T-helper 2 cell treated with Interferon-gamma antibody and Interleukin-4, amounts not matched to agents 5 μg/mL and 100 μg/mL, for 36 hours (primary cell): ENCODE measurements around the gene PNCK.
A peak's percentile ranks its signal among the peaks of the same experiment; 100 is the strongest.
"Not testable (repeated sequence)": the region's sequence is repeated elsewhere in the genome, so short reads cannot be mapped to it uniquely, and the experiment has no call there.

ENCODE experiments used
- DNase-seq: peaks from one replicate; pipeline ENCODE4 v3.0.0; 2021; ENCODE audit warnings: low spot score
- H3K27ac Mint-ChIP-seq: one replicate; pipeline ENCODE4 v1.8.0; 2021; ENCODE audit warnings: mild to moderate bottlenecking, mixed read lengths
- H3K27me3 Mint-ChIP-seq: one replicate; pipeline ENCODE4 v1.8.0; 2021; ENCODE audit warnings: low read depth, mixed read lengths
- H3K36me3 Mint-ChIP-seq: one replicate; pipeline ENCODE4 v1.8.0; 2021; ENCODE audit warnings: low read depth, mixed read lengths
- H3K4me1 Mint-ChIP-seq: one replicate; pipeline ENCODE4 v1.8.0; 2021; ENCODE audit warnings: low read depth, mixed read lengths
- H3K4me3 Mint-ChIP-seq: one replicate; pipeline ENCODE4 v1.8.0; 2022; ENCODE audit warnings: mild to moderate bottlenecking, moderate library complexity, mixed read lengths
- H3K9me3 Mint-ChIP-seq: one replicate; pipeline ENCODE4 v1.8.0; 2021; ENCODE audit warnings: mixed read lengths

PNCK gene

DNA sequence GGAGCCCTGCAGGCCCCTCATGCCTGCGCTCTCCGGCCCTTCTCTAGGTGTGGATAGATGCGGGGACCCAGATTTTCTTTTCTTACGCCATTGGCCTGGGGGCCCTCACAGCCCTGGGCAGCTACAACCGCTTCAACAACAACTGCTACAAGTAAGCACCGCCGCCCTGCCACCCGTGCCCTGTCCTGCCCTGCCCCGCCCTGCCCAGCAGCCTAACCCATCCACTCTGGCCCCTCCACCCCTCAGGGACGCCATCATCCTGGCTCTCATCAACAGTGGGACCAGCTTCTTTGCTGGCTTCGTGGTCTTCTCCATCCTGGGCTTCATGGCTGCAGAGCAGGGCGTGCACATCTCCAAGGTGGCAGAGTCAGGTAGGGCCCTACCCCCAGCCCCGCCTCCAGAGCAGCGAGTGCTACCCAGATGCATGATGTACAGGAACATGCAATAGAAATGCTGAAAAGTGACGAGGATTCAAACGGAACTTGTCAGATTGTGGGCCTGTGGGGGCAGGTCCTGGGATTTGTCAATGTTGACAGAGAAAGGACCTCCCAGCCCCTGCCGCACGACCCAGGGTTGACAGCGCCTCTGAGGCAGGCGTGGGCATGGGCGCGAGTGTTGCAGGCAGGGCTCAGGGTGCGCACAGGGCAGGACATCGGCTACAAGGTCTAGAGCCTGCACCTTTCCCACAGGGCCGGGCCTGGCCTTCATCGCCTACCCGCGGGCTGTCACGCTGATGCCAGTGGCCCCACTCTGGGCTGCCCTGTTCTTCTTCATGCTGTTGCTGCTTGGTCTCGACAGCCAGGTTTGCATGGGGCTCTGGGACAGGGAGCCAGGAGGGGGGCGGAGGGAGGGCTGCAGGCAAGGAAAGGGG, 19.8 kb upstream of the PNCK start:
- H3K36me3 Mint-ChIP-seq = peaks cover 3% of the 10 kb centered on the region
- no peaks in the 10 kb centered on the region for H3K4me1 Mint-ChIP-seq
- no peak for DNase-seq
- H3K4me3 Mint-ChIP-seq = no peak overlapping the region
- H3K27me3 Mint-ChIP-seq = peaks cover 3% of the 10 kb centered on the region
- no peaks in the 10 kb centered on the region for H3K9me3 Mint-ChIP-seq
- no peak overlapping the region for H3K27ac Mint-ChIP-seq

DNA sequence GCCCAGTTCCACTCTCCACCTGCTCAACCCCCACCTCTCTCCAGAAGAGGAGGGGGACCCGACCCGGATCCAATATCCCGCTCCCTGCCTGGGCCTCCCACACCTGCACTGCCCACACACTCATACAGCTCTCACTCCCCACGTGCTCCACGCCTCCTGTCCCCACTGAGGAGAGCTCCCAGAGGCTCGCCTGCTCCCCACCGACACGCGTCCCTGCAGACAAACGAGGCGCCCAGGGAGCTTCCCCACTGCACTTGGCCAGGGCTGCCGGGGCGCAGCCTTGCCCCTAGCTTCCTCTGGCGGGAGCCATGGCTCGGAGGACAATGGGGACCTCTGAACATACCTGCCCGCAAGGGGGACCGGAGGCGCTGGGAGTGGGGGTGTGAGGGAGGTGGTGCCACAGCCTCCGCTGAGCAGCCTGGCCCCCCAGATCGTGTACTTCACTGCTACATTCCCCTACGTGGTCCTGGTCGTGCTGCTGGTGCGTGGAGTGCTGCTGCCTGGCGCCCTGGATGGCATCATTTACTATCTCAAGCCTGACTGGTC, 19.1 kb upstream of the PNCK start:
- H3K4me1 Mint-ChIP-seq = no peaks in the 10 kb centered on the region
- peaks cover 3% of the 10 kb centered on the region for H3K36me3 Mint-ChIP-seq
- no peak overlapping the region for H3K27ac Mint-ChIP-seq
- no peak for DNase-seq
- no peaks in the 10 kb centered on the region for H3K9me3 Mint-ChIP-seq
- peaks cover 3% of the 10 kb centered on the region for H3K27me3 Mint-ChIP-seq
- H3K4me3 Mint-ChIP-seq = no peak overlapping the region

DNA sequence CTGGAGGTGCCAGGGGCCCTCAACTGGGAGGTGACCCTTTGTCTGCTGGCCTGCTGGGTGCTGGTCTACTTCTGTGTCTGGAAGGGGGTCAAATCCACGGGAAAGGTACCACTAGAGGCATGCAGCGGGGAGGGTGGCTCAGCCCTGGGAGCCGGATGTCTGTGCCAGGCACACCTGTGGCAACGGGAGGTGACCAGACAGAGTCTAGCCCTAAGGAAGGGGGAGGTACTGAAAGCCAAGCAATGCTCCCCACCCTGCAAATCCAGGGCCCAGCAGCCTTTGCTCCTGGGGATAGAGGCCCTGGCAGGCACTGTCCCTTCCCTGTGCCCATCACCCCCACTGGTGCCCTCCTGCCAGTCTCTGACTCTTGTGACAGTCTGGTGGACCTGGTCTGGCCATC, 18.4 kb upstream of the PNCK start:
- no peaks in the 10 kb centered on the region for H3K9me3 Mint-ChIP-seq
- H3K36me3 Mint-ChIP-seq = no peaks in the 10 kb centered on the region
- no peak for DNase-seq
- H3K4me1 Mint-ChIP-seq = no peaks in the 10 kb centered on the region
- peaks cover 3% of the 10 kb centered on the region for H3K27me3 Mint-ChIP-seq
- H3K27ac Mint-ChIP-seq = no peak overlapping the region
- no peak overlapping the region for H3K4me3 Mint-ChIP-seq

DNA sequence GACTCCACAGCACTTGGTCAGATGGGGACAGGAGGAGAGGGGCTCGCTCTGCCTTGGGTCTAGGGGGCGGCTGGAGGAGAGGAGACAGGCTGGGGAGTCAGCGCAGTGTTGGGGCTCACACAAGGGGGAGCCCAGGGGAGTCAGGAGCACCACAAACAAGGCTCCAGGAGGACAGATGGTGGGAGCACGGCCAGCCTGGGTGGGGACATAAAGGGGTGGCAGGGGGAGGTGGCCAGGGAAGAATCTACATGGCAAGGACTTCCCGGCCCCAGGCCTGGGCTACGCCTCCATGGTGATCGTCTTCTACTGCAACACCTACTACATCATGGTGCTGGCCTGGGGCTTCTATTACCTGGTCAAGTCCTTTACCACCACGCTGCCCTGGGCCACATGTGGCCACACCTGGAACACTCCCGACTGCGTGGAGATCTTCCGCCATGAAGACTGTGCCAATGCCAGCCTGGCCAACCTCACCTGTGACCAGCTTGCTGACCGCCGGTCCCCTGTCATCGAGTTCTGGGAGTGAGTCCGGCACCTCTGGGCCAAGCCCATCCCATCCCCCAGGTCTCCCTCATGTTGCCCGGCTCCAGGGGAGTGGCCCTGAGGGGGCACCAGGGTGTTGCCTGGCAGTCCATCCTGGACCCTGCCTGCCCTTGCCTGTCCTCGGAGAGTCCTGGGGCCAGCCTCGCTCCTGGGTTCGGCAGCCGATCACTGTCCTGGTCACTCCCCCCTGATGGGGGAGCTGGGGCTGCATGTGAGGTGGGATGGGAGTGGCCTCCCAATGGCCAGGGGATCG, 17.6 kb upstream of the PNCK start:
- H3K27ac Mint-ChIP-seq, H3K4me3 Mint-ChIP-seq, H3K9me3 Mint-ChIP-seq, H3K4me1 Mint-ChIP-seq, H3K36me3 Mint-ChIP-seq, H3K27me3 Mint-ChIP-seq, DNase-seq: not testable (repeated sequence)

DNA sequence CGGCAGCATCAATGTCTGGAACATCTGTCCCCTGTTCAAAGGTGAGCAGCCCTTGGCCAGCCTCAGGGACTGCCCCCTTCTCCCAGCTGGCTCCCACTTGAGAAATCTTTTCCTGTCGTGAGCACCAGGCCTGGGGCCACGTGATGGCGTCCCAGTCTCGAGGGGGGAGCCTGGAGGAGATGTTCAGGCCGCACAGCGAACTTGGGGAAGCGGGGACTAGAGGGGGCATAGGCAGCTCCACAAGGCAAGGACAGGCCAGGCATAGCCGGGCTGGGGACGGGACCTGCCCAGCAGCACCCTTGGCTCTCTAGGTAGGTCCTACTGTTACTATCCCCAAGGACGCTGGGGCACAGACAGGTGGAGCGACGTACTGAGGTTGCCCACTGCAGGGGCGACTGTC, 16.9 kb upstream of the PNCK start:
- Mint-ChIP-seq H3K4me3 (no peak overlapping the region), H3K27me3 (peaks cover 11% of the 10 kb centered on the region), H3K36me3 (no peaks in the 10 kb centered on the region), H3K27ac (no peak overlapping the region), H3K9me3 (no peaks in the 10 kb centered on the region), H3K4me1 (no peaks in the 10 kb centered on the region)
- no peak for DNase-seq

DNA sequence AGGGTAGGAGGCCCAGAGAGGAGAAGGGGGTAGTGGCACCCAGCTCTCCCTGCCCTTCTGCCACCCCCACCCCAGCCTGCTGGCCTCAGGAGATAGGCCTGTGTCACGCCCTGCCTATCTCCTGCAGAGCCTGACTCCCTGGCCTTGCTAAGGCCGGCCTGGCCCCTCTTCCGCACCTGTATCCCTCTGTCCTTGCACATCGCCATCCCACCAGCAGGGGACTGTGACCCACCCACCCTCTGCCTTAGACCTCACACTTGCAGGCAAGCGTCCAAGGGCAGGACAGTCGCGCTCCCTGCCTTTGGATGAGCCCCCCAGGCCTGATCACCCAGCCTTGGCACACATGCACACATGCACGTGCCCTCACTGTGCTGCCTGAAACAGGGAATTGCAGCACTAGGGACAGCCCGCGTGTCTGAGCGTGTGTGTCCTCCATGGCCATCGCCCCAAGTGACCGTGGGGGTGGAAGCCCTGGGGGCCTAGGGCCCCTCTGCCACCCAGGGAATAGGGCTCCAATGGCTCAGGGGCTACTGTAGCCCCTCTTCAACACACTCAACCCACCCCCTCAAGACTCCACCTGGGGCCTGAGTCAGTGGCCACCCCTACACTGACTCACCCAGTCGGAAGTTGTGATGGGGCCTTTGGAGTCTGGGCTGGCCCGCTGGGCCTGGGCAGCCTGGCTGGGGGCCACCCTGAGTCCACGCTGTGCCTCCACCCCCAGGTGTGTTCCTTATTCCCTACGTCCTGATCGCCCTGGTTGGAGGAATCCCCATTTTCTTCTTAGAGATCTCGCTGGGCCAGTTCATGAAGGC, 16.2 kb upstream of the PNCK start:
- no peaks in the 10 kb centered on the region for H3K9me3 Mint-ChIP-seq
- H3K4me3 Mint-ChIP-seq = no peak overlapping the region
- H3K36me3 Mint-ChIP-seq = no peaks in the 10 kb centered on the region
- H3K27me3 Mint-ChIP-seq = peaks cover 11% of the 10 kb centered on the region
- H3K27ac Mint-ChIP-seq = no peak overlapping the region
- no peak for DNase-seq
- H3K4me1 Mint-ChIP-seq = no peaks in the 10 kb centered on the region

DNA sequence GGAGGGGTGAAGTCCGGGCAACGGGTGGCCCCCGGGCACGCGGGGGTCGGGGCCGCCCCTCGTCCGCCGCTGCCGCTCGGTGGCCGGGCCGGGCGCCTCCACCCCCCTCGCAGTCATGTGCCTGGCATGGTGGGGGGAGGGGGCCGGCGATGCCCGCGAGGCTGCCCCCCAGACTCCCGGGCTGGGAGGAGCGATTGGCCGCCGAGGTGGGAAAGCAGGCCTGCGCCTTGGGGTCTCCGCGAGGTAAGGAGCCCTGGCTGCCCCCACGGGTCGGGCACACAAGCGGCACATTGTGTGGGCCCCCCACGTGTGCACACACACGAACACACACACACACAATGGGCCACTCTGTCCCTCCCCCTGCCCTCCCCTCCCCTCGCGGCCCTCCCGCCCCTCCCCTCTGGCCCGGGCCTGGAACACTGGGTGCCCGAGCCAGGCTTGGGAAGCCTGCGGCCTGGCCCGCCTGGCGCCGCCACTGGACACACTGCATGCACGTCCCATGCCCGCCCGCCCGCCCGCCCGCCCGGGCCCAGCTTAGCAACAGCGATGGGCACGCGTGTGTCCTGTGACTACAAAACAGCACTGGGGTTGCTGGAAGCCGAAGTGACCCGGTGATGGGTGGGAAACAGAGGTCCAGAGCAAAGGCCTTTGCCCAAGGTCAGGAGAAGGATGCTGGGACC, 15.4 kb upstream of the PNCK start:
- H3K4me3 Mint-ChIP-seq = no peak overlapping the region
- no peaks in the 10 kb centered on the region for H3K4me1 Mint-ChIP-seq
- no peak overlapping the region for H3K27ac Mint-ChIP-seq
- H3K36me3 Mint-ChIP-seq = no peaks in the 10 kb centered on the region
- no peaks in the 10 kb centered on the region for H3K9me3 Mint-ChIP-seq
- peaks cover 11% of the 10 kb centered on the region for H3K27me3 Mint-ChIP-seq
- no peak for DNase-seq

DNA sequence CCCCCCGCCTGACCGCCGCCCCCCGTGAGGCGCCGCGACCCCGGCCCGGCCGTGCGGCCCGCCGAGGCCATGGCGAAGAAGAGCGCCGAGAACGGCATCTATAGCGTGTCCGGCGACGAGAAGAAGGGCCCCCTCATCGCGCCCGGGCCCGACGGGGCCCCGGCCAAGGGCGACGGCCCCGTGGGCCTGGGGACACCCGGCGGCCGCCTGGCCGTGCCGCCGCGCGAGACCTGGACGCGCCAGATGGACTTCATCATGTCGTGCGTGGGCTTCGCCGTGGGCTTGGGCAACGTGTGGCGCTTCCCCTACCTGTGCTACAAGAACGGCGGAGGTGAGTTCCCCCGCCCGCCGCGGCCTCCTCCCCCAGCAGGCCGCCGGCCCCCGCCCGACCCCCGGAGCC, 14.9 kb upstream of the PNCK start:
- H3K36me3 Mint-ChIP-seq = no peaks in the 10 kb centered on the region
- H3K27me3 Mint-ChIP-seq = peaks cover 13% of the 10 kb centered on the region

DNA sequence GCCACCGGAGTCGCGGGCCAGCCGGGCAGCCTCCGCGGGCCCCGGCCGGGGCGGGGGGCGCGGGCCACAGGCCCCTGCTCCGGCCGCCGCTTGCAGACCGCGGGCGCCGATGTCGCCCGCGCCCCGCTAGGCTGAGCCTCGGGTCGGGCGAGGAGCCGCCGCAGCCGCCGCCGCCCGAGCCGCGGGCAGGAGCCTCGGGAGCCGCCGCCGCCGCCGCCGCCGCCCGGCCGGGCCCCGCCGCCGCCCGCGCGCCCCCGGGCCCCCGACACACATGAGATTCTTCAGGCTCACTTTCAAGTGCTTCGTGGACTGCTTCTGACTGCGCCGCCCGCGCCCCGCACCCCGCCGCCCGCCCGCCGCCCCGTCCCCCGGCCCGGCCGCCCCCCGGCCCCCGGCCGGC, 14.5 kb upstream of the PNCK start:
- no peaks in the 10 kb centered on the region for H3K36me3 Mint-ChIP-seq

More for the DNA sequence above, 14.9 kb upstream of the PNCK start:
- DNase-seq = no peak
- Mint-ChIP-seq H3K4me3 (no peak overlapping the region), H3K9me3 (no peaks in the 10 kb centered on the region), H3K27ac (no peak overlapping the region), H3K4me1 (no peaks in the 10 kb centered on the region)

DNA sequence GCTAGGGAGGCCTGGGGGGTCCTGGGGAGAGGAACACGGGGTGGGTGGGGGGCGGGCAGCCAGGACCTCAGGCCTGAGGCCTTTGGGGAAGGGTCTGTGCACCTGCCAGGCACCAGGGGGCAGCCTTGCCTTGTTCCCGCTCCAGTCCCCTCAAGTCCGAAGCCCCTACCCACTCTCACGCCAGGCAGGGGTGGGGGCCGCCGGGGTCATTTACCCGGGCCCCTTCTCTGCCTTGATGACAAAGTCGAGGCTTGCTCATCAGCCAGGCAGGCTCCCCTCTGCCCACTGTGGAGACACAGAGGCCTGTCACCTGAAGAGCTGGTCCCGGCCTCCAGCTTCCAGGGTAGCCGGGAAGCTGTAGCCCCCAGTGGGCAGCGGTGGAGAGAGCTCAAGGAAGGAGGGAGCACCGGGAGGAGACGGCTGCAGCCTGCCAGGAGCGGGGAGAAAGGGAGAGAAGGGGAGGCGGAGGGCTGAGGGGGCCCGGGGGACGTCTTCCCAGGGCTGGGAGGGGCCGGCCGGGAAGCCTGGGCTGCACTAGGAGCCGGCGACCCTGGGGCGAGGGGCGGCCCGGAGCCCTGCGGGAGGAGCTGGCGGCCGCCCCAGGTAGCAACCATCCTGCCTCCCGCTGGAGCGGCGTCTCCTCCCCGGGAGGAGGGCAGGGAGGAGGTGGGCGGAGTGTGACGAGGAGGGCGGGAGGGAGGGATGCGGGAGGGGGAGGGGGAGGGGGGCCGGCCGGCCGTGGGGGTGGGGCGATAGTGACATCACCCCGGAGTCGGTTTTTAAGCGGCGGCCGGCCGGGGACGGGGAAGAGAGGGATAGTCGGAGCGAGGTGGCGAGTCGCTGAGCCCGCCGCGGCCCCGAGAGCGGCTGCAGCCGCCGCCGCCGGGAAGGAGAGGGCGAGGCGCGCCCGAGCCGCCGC, 13.8 kb upstream of the PNCK start, which contains the start of gene SLC6A8:
Gene SLC6A8, plus strand, starts transcription at position 806 of the 919 bp plus-strand sequence. CDS start 649 bp downstream, outside the sequence.
- Mint-ChIP-seq H3K27ac (no peak within 1 kb of the TSS), H3K4me3 (peak within 1 kb of the TSS; percentile 67), H3K27me3 (peaks cover 14% of the 10 kb centered on the region), H3K36me3 (no peaks in the 10 kb centered on the region), H3K9me3 (no peaks in the 10 kb centered on the region), H3K4me1 (no peaks in the 10 kb centered on the region)
- DNase-seq = peak; percentile 22

More for the DNA sequence above, 14.5 kb upstream of the PNCK start:
- H3K9me3 Mint-ChIP-seq = no peaks in the 10 kb centered on the region
- DNase-seq = no peak
- peaks cover 14% of the 10 kb centered on the region for H3K27me3 Mint-ChIP-seq
- no peaks in the 10 kb centered on the region for H3K4me1 Mint-ChIP-seq
- H3K27ac Mint-ChIP-seq = no peak overlapping the region
- no peak overlapping the region for H3K4me3 Mint-ChIP-seq

DNA sequence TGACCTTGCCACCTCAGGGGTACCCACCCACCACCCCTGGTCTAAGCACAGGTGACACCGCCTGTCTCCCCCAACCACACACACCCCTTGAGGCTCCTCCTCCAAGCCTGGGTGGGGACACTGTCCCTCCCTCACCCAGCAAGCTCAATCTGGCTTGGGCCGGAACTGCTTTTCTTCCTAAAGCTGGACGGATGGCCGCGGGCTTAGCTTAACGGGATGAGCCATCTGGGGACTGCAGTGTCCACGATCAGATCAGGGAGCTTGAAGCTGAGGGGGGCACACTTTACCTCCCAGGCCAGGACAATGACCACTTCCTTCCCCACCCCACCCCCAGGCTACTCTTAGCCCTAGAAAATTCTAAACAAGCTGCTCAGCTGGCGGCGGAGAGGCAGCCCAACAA, 13.1 kb upstream of the PNCK start:
- no peaks in the 10 kb centered on the region for H3K36me3 Mint-ChIP-seq
- H3K9me3 Mint-ChIP-seq = no peaks in the 10 kb centered on the region
- H3K27me3 Mint-ChIP-seq = peaks cover 14% of the 10 kb centered on the region
- H3K4me1 Mint-ChIP-seq = no peaks in the 10 kb centered on the region
- H3K4me3 Mint-ChIP-seq = peak overlapping the region; percentile 19
- no peak overlapping the region for H3K27ac Mint-ChIP-seq
- DNase-seq = no peak
